ENCODE measurements around the gene DHX38. TPM values are rescaled to one million over a fixed set of nuclear protein-coding genes. Genes with fewer than 3 reads are reported as not detected.

The DHX38 gene
- total and polyA plus RNA-seq, 2 experiments from 2014 or later = 32.9 to 42.2 TPM

DNA sequence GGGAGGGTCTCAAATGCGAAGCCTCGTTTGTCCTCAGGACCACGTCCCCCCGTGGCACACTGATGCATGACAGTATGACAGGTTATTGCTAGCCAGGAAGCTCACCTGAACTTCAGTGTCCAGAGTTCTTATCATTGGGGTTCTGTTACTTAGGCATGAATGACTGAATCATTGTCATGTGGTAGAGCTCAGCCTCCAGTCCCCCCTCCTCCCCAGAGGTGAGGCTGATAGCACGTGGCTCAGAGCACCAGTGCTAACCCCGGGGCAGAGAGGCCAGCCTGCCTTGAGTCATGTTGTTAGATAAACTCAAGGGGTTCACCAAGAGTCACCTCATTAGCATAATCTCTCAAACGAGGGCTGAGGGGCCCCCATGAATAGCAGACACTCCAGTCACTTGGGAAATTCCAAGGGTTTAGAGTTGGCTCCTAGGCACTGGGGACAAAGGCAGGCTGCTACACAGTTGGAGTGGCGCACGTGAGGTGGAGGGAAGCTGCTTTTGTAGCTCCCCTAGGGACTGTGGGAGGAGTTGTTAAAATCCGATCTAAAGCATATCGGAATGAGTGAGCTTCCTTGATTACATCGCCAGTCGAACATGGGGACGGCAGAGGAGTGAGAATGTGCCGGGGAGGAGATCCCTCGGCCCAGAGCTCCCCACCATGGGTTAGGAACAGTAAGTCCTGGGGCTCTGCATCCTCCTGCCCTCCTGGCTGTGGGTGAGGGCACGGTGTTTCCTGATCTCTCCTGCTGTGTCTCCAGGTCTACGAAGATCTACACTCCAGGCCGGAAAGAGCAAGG, 18.2 kb downstream of the DHX38 start:
- Histone ChIP-seq H3K27me3 (no peaks in the 10 kb centered on the region), H3K4me3 (no peak overlapping the region), H3K9me3 (ENCODE audit: low read depth) (no peaks in the 10 kb centered on the region), H3K79me2 (no peaks in the 10 kb centered on the region), H3K36me3 (replicated peaks; ENCODE audit: insufficient read depth, low read depth) (no peaks in the 10 kb centered on the region), H3K27ac (peak overlapping the region; percentile 27), H3K4me2 (no peak overlapping the region), H3K4me1 (ENCODE audit: insufficient read depth) (no peaks in the 10 kb centered on the region), H2AFZ (no peak overlapping the region), H4K20me1 (ENCODE audit: insufficient read depth, poor library complexity, severe bottlenecking) (no peaks in the 10 kb centered on the region), H3K9me2 (replicated peaks; ENCODE audit: insufficient read depth) (no peaks in the 10 kb centered on the region)
- DNase-seq (ENCODE audit: low spot score) = peak; percentile 41
- TF ChIP-seq EZH2phosphoT487 (IDR thresholded peaks at IDR 0.05; ENCODE audit: low read depth, severe bottlenecking, unreplicated experiment) (no peak), EZH2 (IDR thresholded peaks at IDR 0.05; ENCODE audit: borderline replicate concordance) (no peak)
- TF ChIP-seq, protein P1, sequence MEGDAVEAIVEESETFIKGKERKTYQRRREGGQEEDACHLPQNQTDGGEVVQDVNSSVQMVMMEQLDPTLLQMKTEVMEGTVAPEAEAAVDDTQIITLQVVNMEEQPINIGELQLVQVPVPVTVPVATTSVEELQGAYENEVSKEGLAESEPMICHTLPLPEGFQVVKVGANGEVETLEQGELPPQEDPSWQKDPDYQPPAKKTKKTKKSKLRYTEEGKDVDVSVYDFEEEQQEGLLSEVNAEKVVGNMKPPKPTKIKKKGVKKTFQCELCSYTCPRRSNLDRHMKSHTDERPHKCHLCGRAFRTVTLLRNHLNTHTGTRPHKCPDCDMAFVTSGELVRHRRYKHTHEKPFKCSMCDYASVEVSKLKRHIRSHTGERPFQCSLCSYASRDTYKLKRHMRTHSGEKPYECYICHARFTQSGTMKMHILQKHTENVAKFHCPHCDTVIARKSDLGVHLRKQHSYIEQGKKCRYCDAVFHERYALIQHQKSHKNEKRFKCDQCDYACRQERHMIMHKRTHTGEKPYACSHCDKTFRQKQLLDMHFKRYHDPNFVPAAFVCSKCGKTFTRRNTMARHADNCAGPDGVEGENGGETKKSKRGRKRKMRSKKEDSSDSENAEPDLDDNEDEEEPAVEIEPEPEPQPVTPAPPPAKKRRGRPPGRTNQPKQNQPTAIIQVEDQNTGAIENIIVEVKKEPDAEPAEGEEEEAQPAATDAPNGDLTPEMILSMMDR (IDR thresholded peaks at IDR 0.05; ENCODE audit: poor library complexity) = no peak
- 86% methylated on average over 19 of the region's 19 CpGs for WGBS (ENCODE audit: low lambda C conversion rate, missing lambda C conversion rate)

DNA sequence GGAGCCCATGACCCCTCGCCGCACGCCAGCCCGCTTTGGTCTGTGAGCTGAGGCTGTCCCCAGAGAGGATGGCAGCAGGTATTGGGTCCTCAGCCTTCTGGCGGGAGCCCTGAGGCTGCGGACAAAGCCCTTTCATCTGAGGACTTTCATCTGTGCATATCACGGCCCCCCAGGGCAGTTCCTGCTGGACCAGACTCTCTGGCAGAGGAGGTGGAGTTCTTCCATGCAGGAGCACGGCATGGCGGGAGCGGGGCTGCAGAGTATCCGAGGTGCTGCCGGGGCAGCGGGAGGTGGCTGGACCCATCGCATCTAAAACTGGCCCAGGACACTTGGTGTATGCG, 18.8 kb downstream of the DHX38 start:
- Histone ChIP-seq H3K4me3 (no peak overlapping the region), H3K27me3 (no peaks in the 10 kb centered on the region), H3K36me3 (replicated peaks; ENCODE audit: insufficient read depth, low read depth) (no peaks in the 10 kb centered on the region), H2AFZ (no peak overlapping the region), H3K9me3 (ENCODE audit: low read depth) (no peaks in the 10 kb centered on the region), H3K79me2 (no peaks in the 10 kb centered on the region), H3K4me1 (ENCODE audit: insufficient read depth) (no peaks in the 10 kb centered on the region), H4K20me1 (ENCODE audit: insufficient read depth, poor library complexity, severe bottlenecking) (no peaks in the 10 kb centered on the region), H3K27ac (no peak overlapping the region), H3K9me2 (replicated peaks; ENCODE audit: insufficient read depth) (no peaks in the 10 kb centered on the region), H3K4me2 (no peak overlapping the region)
- 98% methylated on average over 15 of the region's 15 CpGs for WGBS (ENCODE audit: low lambda C conversion rate, missing lambda C conversion rate)
- TF ChIP-seq EZH2 (IDR thresholded peaks at IDR 0.05; ENCODE audit: borderline replicate concordance) = no peak
- TF ChIP-seq, protein P1 (IDR thresholded peaks at IDR 0.05; ENCODE audit: poor library complexity) = no peak
- no peak for TF ChIP-seq EZH2phosphoT487 (IDR thresholded peaks at IDR 0.05; ENCODE audit: low read depth, severe bottlenecking, unreplicated experiment)
- no peak for DNase-seq (ENCODE audit: low spot score)

DNA sequence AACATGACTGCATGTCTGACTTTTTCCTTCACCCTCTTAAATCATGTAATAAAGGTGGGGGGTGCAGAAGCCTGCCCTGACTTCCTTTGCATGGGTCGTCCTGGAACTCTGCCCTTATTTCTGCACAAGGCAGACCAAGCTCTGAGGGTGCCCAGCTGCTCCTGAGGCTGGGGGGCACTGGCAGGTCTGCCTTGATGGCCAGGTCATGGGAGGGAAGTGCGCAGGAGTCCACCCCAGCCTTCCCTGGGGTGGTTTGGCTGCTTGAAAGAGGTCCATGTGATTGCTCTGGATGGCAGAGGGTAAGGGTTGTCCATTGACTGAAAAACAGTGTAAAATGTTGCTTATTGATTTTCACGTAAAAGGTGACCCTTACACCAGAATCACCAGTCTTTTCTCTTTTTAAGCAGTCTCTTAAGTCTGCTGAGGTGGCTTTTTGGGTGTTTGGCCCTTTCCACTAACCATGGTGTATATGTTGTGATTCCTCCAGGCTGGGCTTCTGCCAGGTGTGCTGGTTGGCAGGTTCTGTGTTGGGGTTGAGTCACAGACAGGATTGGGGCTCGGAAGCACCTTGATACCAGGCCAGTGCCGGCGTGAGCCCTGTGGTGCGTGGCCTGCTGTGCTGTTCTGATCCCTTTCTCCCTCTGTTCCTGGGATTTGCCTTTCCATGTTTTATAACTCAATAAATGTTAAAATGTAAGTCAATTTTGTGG, 19.4 kb downstream of the DHX38 start:
- DNase-seq (ENCODE audit: low spot score) = no peak
- no peaks in the 10 kb centered on the region for H4K20me1 ChIP-seq (ENCODE audit: insufficient read depth, poor library complexity, severe bottlenecking)
- no peak overlapping the region for H3K4me3 ChIP-seq
- no peak overlapping the region for H2AFZ ChIP-seq
- H3K9me3 ChIP-seq (ENCODE audit: low read depth) = no peaks in the 10 kb centered on the region
- H3K79me2 ChIP-seq = no peaks in the 10 kb centered on the region
- no peak overlapping the region for H3K4me2 ChIP-seq
- WGBS (ENCODE audit: low lambda C conversion rate, missing lambda C conversion rate) = 97% methylated on average over 7 of the region's 7 CpGs
- no peaks in the 10 kb centered on the region for H3K9me2 ChIP-seq (replicated peaks; ENCODE audit: insufficient read depth)
- no peaks in the 10 kb centered on the region for H3K27me3 ChIP-seq
- no peaks in the 10 kb centered on the region for H3K36me3 ChIP-seq (replicated peaks; ENCODE audit: insufficient read depth, low read depth)
- no peak overlapping the region for H3K27ac ChIP-seq
- H3K4me1 ChIP-seq (ENCODE audit: insufficient read depth) = no peaks in the 10 kb centered on the region
- TF ChIP-seq EZH2 (IDR thresholded peaks at IDR 0.05; ENCODE audit: borderline replicate concordance) = no peak
- TF ChIP-seq, protein P1 (IDR thresholded peaks at IDR 0.05; ENCODE audit: poor library complexity) = no peak
- no peak for TF ChIP-seq EZH2phosphoT487 (IDR thresholded peaks at IDR 0.05; ENCODE audit: low read depth, severe bottlenecking, unreplicated experiment)
